Measurements from ENCODE around the gene AGTPBP1.

The AGTPBP1 gene

DNA sequence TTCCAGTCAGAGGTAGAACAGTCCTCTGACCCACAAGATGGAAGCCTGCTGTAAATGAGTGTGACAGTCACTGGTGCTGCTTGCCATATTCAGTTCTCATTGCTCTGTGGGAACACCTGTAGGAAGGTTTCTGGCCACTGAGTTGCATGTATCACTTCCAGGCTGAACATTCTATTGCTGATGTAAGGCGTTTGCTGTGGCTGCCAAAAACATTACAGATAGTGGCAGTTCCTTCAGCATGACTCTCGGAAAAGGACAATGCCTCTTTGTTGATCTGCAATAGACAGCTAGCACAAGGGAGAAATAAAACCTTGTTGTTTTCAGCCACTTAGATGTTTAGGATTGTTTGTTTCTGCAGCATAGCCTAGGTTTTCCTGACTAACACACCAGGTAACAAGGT is 217.2 kb downstream of the AGTPBP1 start:
- H3K4me1 ChIP-seq (ENCODE audit: insufficient read depth, insufficient read length) = peaks cover 3% of the 10 kb centered on the region
- peaks cover 42% of the 10 kb centered on the region for H3K27me3 ChIP-seq (ENCODE audit: insufficient read depth, insufficient read length)
- no peaks in the 10 kb centered on the region for H3K36me3 ChIP-seq (ENCODE audit: insufficient read depth, insufficient read length, low read length)
- H3K9ac ChIP-seq (ENCODE audit: insufficient read length, low read depth) = no peak overlapping the region
- TF ChIP-seq SUZ12 (IDR thresholded peaks at IDR 0.05; ENCODE audit: extremely low read depth, insufficient read depth, insufficient read length) (no peak), YY1 (IDR thresholded peaks at IDR 0.05; ENCODE audit: insufficient read depth, insufficient read length) (no peak), ZNF274 (IDR thresholded peaks at IDR 0.05; ENCODE audit: low read depth, low read length) (no peak)
- no peak overlapping the region for H3K4me3 ChIP-seq (ENCODE audit: insufficient read length, low read depth)
- H3K9me3 ChIP-seq (ENCODE audit: insufficient read depth, low read length) = no peaks in the 10 kb centered on the region
- no peak for DNase-seq (ENCODE audit: low read depth, low spot score)

DNA sequence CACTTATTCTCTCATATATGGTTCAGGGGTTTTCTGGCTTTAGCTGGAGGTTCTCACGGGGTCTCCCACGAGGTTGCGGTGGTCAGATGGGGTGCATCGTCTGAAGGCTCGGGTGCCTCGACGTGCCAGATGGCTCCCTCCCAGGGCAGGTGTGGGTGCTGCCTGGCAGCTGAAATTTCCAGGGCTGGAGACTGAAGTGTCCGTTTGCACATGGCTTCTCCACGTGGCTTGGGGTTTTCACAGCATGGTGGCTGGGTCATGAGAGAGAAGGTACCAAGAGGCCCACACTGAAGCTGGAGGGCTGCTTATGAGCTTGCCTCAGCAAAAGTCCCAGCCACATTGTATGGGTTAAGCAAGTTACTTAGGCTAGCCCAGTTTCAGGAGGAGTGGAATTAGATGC is 218.6 kb downstream of the AGTPBP1 start:
- H3K4me3 ChIP-seq (ENCODE audit: insufficient read length, low read depth) = no peak overlapping the region
- DNase-seq (ENCODE audit: low read depth, low spot score) = no peak
- peak overlapping the region; percentile 77 for H3K9ac ChIP-seq (ENCODE audit: insufficient read length, low read depth)
- H3K27me3 ChIP-seq (ENCODE audit: insufficient read depth, insufficient read length) = peaks cover 42% of the 10 kb centered on the region
- H3K9me3 ChIP-seq (ENCODE audit: insufficient read depth, low read length) = no peaks in the 10 kb centered on the region
- no peaks in the 10 kb centered on the region for H3K36me3 ChIP-seq (ENCODE audit: insufficient read depth, insufficient read length, low read length)
- peaks cover 3% of the 10 kb centered on the region for H3K4me1 ChIP-seq (ENCODE audit: insufficient read depth, insufficient read length)
- TF ChIP-seq SUZ12 (IDR thresholded peaks at IDR 0.05; ENCODE audit: extremely low read depth, insufficient read depth, insufficient read length) (no peak), YY1 (IDR thresholded peaks at IDR 0.05; ENCODE audit: insufficient read depth, insufficient read length) (no peak), ZNF274 (IDR thresholded peaks at IDR 0.05; ENCODE audit: low read depth, low read length) (no peak)

DNA sequence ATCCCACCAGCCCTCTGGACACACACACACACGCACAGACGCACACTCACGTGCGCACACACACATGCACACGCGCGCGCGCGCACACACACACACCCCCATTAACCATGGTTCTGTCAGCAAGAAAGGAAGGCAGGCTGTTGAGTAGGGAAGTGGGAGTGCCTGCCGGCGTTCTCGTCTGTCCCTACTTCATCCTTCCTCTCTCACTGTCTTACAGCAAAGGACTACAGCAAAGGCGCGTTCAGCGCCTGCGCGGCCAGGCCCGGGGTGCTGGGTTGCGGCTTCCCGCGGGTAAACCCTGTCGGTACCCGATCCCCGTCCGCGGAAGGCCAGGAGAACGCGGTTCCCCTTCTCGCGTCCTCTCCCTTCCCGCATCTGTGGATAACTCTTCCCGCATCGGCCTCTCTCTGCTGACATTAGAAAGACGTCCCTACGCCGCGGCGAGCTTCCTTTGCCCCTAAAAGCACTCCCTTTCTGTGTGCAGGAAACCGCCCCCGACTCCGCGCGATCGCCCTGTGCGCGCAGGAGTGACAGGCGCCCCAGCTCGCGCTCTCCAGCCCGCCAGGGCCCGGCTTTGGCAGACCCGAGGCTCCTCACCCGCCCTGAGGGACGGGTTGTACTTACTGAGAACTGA is 219.2 kb downstream of the AGTPBP1 start:
- DNase-seq (ENCODE audit: low read depth, low spot score) = peak; percentile 40
- Histone ChIP-seq H3K4me1 (ENCODE audit: insufficient read depth, insufficient read length) (peaks cover 3% of the 10 kb centered on the region), H3K27me3 (ENCODE audit: insufficient read depth, insufficient read length) (peaks cover 42% of the 10 kb centered on the region), H3K9ac (ENCODE audit: insufficient read length, low read depth) (peak overlapping the region; percentile 77), H3K4me3 (ENCODE audit: insufficient read length, low read depth) (peak overlapping the region; percentile 55), H3K36me3 (ENCODE audit: insufficient read depth, insufficient read length, low read length) (no peaks in the 10 kb centered on the region), H3K9me3 (ENCODE audit: insufficient read depth, low read length) (no peaks in the 10 kb centered on the region)
- TF ChIP-seq YY1 (IDR thresholded peaks at IDR 0.05; ENCODE audit: insufficient read depth, insufficient read length) (no peak), ZNF274 (IDR thresholded peaks at IDR 0.05; ENCODE audit: low read depth, low read length) (no peak), SUZ12 (IDR thresholded peaks at IDR 0.05; ENCODE audit: extremely low read depth, insufficient read depth, insufficient read length) (peak; percentile 2)

DNA sequence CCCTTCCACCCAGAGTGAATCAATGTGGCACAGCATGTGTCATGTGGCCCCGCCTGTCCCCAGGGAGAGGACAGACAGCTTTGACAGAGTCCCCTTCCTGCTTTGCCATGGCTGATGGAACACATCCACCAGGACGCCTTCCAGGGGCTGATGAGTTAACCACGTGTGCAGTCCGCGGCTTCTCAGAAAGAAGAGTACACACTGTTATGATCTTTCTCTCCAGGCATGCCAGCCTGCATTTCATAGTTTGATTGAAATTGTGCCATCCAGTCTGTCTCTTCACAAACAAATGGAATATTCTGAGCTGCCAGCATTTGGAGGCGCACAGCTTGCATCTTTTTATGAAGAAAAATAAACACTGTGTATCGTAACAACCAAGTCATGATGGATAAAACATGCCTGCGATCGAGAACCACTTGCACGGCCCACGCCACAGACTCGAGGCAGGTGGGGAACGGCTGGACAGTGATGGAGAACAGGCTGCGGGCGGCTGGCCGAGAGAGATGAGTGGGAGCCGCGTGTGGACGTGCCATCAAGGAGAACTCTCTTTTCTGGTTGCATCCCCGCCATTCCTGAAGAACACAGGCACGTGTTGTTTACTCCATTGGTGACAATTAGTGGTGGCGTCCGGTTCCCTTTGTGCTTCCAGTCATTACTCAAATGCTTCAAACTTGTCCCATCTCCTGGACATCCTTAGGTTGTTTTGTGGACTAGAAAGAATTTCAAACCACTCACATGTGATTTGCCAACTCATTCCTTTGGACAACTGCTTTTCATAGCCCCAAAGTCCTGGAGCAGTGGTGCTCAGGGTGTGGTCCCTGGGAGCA is 220.2 kb downstream of the AGTPBP1 start:
- peaks cover 3% of the 10 kb centered on the region for H3K4me1 ChIP-seq (ENCODE audit: insufficient read depth, insufficient read length)
- no peaks in the 10 kb centered on the region for H3K36me3 ChIP-seq (ENCODE audit: insufficient read depth, insufficient read length, low read length)
- no peak overlapping the region for H3K9ac ChIP-seq (ENCODE audit: insufficient read length, low read depth)
- H3K4me3 ChIP-seq (ENCODE audit: insufficient read length, low read depth) = no peak overlapping the region
- no peaks in the 10 kb centered on the region for H3K9me3 ChIP-seq (ENCODE audit: insufficient read depth, low read length)
- DNase-seq (ENCODE audit: low read depth, low spot score) = no peak
- H3K27me3 ChIP-seq (ENCODE audit: insufficient read depth, insufficient read length) = peaks cover 42% of the 10 kb centered on the region
- no peak for TF ChIP-seq SUZ12 (IDR thresholded peaks at IDR 0.05; ENCODE audit: extremely low read depth, insufficient read depth, insufficient read length)
- TF ChIP-seq YY1 (IDR thresholded peaks at IDR 0.05; ENCODE audit: insufficient read depth, insufficient read length) = no peak
- TF ChIP-seq ZNF274 (IDR thresholded peaks at IDR 0.05; ENCODE audit: low read depth, low read length) = no peak

DNA sequence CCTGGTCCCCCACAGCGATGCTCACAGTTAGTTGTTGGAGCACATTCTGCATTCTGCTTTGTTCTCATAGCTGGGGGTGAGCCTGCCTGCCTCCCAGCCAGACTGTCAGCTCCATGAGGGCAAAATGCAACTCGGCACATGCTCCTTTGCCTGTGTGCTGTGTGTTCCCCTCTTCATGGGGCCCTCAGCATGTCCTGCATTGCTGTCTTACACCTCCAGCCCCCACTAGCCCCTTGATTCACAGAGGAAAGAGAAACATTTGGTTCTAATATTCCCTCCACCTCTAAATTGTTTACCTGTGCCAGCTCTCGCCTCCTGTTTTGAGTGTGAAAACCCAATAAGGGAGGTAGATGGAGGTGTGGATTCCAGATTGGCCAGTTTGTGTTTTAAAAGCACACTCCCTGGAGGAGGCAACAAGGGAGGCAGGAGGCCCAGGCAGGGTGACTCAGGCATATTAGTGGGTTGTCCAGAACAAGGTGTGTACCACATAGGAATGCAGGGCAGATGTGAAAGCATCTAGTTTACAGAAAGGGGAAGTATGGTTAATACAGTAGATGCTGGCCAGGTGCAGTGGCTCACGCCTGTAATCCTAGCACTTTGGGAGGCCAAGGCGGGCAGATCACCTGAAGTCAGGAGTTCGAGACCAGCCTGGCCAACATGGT is 224.6 kb downstream of the AGTPBP1 start:
- no peak for TF ChIP-seq YY1 (IDR thresholded peaks at IDR 0.05; ENCODE audit: insufficient read depth, insufficient read length)
- TF ChIP-seq ZNF274 (IDR thresholded peaks at IDR 0.05; ENCODE audit: low read depth, low read length) = no peak
- TF ChIP-seq SUZ12 (IDR thresholded peaks at IDR 0.05; ENCODE audit: extremely low read depth, insufficient read depth, insufficient read length) = no peak
- Histone ChIP-seq H3K9ac (ENCODE audit: insufficient read length, low read depth) (no peak overlapping the region), H3K4me3 (ENCODE audit: insufficient read length, low read depth) (no peak overlapping the region), H3K27me3 (ENCODE audit: insufficient read depth, insufficient read length) (peaks cover 9% of the 10 kb centered on the region), H3K36me3 (ENCODE audit: insufficient read depth, insufficient read length, low read length) (no peaks in the 10 kb centered on the region), H3K4me1 (ENCODE audit: insufficient read depth, insufficient read length) (peaks cover 5% of the 10 kb centered on the region), H3K9me3 (ENCODE audit: insufficient read depth, low read length) (no peaks in the 10 kb centered on the region)
- DNase-seq (ENCODE audit: low read depth, low spot score) = no peak

DNA sequence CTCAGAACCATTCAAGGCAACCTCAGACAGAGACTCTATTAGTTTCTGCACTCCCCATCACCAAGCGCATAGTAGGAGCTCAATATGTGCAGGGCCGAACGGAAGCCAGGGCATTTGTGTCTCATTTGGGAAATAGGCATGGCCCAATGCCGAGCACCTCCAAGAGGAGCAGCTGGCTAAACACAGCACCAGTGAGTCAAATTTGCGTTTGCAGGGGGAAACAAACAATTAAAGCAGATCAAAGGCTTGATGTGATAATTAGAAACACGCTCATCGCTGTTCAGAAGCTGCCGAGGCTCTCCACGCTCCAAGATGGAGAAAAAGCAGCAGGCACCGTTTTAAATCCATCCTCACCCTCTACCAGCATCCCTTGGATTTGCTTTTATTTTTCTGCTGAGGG is 225.3 kb downstream of the AGTPBP1 start:
- no peak for DNase-seq (ENCODE audit: low read depth, low spot score)
- TF ChIP-seq ZNF274 (IDR thresholded peaks at IDR 0.05; ENCODE audit: low read depth, low read length) (no peak), YY1 (IDR thresholded peaks at IDR 0.05; ENCODE audit: insufficient read depth, insufficient read length) (no peak), SUZ12 (IDR thresholded peaks at IDR 0.05; ENCODE audit: extremely low read depth, insufficient read depth, insufficient read length) (no peak)
- H3K9ac ChIP-seq (ENCODE audit: insufficient read length, low read depth) = no peak overlapping the region
- H3K36me3 ChIP-seq (ENCODE audit: insufficient read depth, insufficient read length, low read length) = no peaks in the 10 kb centered on the region
- H3K4me1 ChIP-seq (ENCODE audit: insufficient read depth, insufficient read length) = peaks cover 7% of the 10 kb centered on the region
- no peaks in the 10 kb centered on the region for H3K9me3 ChIP-seq (ENCODE audit: insufficient read depth, low read length)
- peaks cover 2% of the 10 kb centered on the region for H3K27me3 ChIP-seq (ENCODE audit: insufficient read depth, insufficient read length)
- H3K4me3 ChIP-seq (ENCODE audit: insufficient read length, low read depth) = no peak overlapping the region

DNA sequence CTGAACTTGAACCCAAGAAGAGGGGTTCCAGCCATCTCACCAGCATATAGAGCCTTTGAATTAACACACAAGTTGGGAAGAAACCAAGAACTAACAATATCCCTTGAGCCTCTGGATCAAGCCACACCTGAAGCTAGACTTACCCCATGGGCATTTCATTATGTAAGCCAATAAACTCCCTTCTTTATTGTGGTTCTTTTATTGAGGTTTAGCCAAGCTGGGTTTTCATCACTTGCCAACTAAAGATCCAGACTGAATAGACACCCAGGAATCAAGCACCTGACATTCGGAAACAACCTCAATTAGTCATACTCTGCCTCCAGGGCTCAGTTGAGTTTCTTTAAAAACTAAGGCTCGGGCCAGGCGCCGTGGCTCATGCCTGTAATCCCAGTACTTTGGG is 226.7 kb downstream of the AGTPBP1 start:
- Histone ChIP-seq H3K9ac (ENCODE audit: insufficient read length, low read depth) (no peak overlapping the region), H3K36me3 (ENCODE audit: insufficient read depth, insufficient read length, low read length) (no peaks in the 10 kb centered on the region), H3K4me1 (ENCODE audit: insufficient read depth, insufficient read length) (peaks cover 7% of the 10 kb centered on the region), H3K27me3 (ENCODE audit: insufficient read depth, insufficient read length) (no peaks in the 10 kb centered on the region), H3K4me3 (ENCODE audit: insufficient read length, low read depth) (no peak overlapping the region), H3K9me3 (ENCODE audit: insufficient read depth, low read length) (no peaks in the 10 kb centered on the region)
- DNase-seq (ENCODE audit: low read depth, low spot score) = no peak
- no peak for TF ChIP-seq SUZ12 (IDR thresholded peaks at IDR 0.05; ENCODE audit: extremely low read depth, insufficient read depth, insufficient read length)
- TF ChIP-seq YY1 (IDR thresholded peaks at IDR 0.05; ENCODE audit: insufficient read depth, insufficient read length) = no peak
- TF ChIP-seq ZNF274 (IDR thresholded peaks at IDR 0.05; ENCODE audit: low read depth, low read length) = no peak
